ENCODE data around the gene A4GALT. TPM values are rescaled to one million over a fixed set of nuclear protein-coding genes. Genes with fewer than 3 reads are reported as not detected.

Gene A4GALT
- total RNA-seq, 2 donors from 2014 or later: 40.8 to 78.6 TPM

GRCh38 chr22:42697542-42698013 is 23.1 kb downstream of the A4GALT start:
- DNase-seq (ENCODE audit: low spot score): peak; percentile 92
- TF ChIP-seq CTCF (IDR thresholded peaks at IDR 0.05): no peak
- Histone ChIP-seq H3K36me3 (peaks cover 27% of the 10 kb centered on the region), H3K27me3 (no peaks in the 10 kb centered on the region), H3K9me3 (no peaks in the 10 kb centered on the region), H3K4me1 (peaks cover 0 to 73% of the 10 kb centered on the region in 2 donors), H3K27ac (peak overlapping the region; percentile 89 to 98), H3K4me3 (no peak overlapping the region)

- TF ChIP-seq CTCF (IDR thresholded peaks at IDR 0.05): no peak
- DNase-seq (ENCODE audit: low spot score): no peak
Observed at GRCh38 chr22:42696331-42696967, 24.2 kb downstream of the A4GALT start.

GRCh38 chr22:42695294-42695693 is 25.4 kb downstream of the A4GALT start:
- no peak for TF ChIP-seq CTCF (IDR thresholded peaks at IDR 0.05)
- DNase-seq (ENCODE audit: low spot score): no peak
- Histone ChIP-seq H3K9me3 (no peaks in the 10 kb centered on the region), H3K4me1 (peaks cover 0 to 68% of the 10 kb centered on the region in 2 donors), H3K36me3 (peaks cover 45% of the 10 kb centered on the region), H3K4me3 (no peak overlapping the region), H3K27me3 (no peaks in the 10 kb centered on the region), H3K27ac (peak overlapping the region; percentile 89 to 98)

More at GRCh38 chr22:42696331-42696967, 24.2 kb downstream of the A4GALT start:
- peak overlapping the region; percentile 89 to 98 for H3K27ac ChIP-seq
- no peaks in the 10 kb centered on the region for H3K9me3 ChIP-seq
- H3K4me1 ChIP-seq: peaks cover 0 to 75% of the 10 kb centered on the region in 2 donors
- H3K27me3 ChIP-seq: no peaks in the 10 kb centered on the region
- peaks cover 38% of the 10 kb centered on the region for H3K36me3 ChIP-seq
- H3K4me3 ChIP-seq: no peak overlapping the region

- no peaks in the 10 kb centered on the region for H3K27me3 ChIP-seq
- H3K36me3 ChIP-seq: peaks cover 45% of the 10 kb centered on the region
- peaks cover 0 to 66% of the 10 kb centered on the region in 2 donors for H3K4me1 ChIP-seq
- peak overlapping the region; percentile 89 to 98 for H3K27ac ChIP-seq
- no peak overlapping the region for H3K4me3 ChIP-seq
- no peaks in the 10 kb centered on the region for H3K9me3 ChIP-seq
- DNase-seq (ENCODE audit: low spot score): no peak
- no peak for TF ChIP-seq CTCF (IDR thresholded peaks at IDR 0.05)
Observed at GRCh38 chr22:42693763-42694683, 26.6 kb downstream of the A4GALT start.

- H3K9me3 ChIP-seq: no peaks in the 10 kb centered on the region
- H3K4me3 ChIP-seq: no peak overlapping the region
- no peak for DNase-seq (ENCODE audit: low spot score)
- TF ChIP-seq CTCF (IDR thresholded peaks at IDR 0.05): no peak
- peaks cover 45% of the 10 kb centered on the region for H3K36me3 ChIP-seq
- peaks cover 0 to 66% of the 10 kb centered on the region in 2 donors for H3K4me1 ChIP-seq
- H3K27ac ChIP-seq: peak overlapping the region; percentile 95 to 98
- H3K27me3 ChIP-seq: no peaks in the 10 kb centered on the region
Observed at GRCh38 chr22:42693055-42693762, 27.5 kb downstream of the A4GALT start.
